ENCODE results near the gene WNT8B.

DNA sequence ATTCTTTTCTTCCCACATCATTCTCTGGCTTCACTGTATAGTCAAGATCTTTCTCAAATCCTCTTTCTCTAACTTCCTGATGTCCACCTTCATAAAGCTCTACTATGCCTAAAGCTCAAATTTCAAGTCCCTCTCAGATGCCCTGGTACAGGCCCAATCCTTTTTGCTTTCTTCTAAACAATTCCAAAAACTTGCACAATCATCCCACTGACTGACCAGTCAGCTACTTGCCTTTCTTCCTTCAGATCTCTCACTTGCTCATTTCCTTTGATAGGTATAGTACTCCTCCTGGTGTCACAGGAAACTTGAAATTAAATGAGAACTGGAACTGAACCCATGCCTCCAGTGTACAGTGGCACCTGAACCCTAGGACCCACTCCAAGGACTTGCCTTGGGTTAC is 38.6 kb downstream of the WNT8B start:
- no peak for TF ChIP-seq CTCF (IDR thresholded peaks at IDR 0.05 in 8 of 11, conservative IDR thresholded peaks at IDR 0.05 in 3 of 11)
- no peak for TF ChIP-seq POLR2A (IDR thresholded peaks at IDR 0.05)
